Measurements from ENCODE around the gene HOXD9. TPM values are rescaled to one million over a fixed set of nuclear protein-coding genes. Genes with fewer than 3 reads are reported as not detected.

Gene HOXD9
- total RNA-seq, 2 donors from 2014 or later = 0.33 to 1.6 TPM

DNA sequence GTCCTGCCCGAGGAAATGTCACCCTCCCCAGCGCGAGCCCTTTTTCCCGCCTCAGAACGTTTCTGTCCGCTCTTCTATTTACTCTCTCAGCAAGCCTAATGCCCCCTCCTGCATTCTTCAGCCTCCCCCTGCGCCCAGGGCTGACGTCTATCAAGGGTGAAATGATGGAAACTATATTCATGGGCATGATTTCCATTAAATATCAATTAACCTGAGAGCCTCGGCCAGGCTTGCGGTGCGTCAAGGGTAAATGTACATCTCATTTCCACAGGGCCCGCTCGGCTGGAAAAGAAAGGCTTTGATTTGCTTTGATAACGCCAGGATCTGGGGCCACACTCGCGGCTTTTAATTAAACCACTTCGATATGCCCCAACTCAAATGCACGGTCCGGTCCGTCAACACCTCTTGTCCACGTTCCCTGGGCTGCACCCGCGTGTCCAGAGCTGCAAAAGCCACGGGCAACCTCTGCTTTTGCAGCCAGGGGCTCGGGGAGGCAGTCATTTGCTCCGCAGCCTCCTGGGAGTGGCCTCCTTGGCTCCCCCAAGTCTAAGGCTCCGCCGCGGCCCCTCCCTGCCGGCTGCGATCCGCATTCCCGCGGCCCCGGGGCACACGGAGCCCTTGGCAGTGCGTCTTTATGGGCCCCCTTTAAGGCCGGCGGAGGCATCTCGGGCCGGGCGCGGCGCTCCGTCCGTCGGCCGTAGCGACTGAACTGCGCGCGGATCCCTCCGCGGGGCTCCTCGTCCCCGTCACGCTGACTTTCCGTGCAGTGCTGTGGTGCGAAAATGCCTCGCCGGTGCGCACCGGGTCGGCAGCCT lies 6.7 kb downstream of the HOXD9 start, which contains the start of gene HOXD8:
TSS of gene HOXD8 (plus strand) at position 724 of the 815 bp plus-strand sequence. CDS start 662 bp downstream, outside the sequence.
- DNase-seq = no peak
- no peaks in the 10 kb centered on the region for H3K36me3 ChIP-seq (replicated peaks in 1 of 2; ENCODE audit: insufficient read depth in 1 of 2, low read depth in 2 of 2)
- intact Hi-C loops (cut with DNase I) = loop anchor here (5.0 to 10.0 kb wide), 2 partner anchors 513 to 686 kb away; no protein-coding TSS in a partner anchor
- no peaks in the 10 kb centered on the region for H3K9me3 ChIP-seq
- peaks cover 0 to 69% of the 10 kb centered on the region in 2 donors for H3K27me3 ChIP-seq
- WGBS, 2 donors = 3 to 17% methylated on average over 21 to 62 of the region's 64 CpGs
- no peak for TF ChIP-seq POLR2A (IDR thresholded peaks at IDR 0.05)
- TF ChIP-seq, protein P1, sequence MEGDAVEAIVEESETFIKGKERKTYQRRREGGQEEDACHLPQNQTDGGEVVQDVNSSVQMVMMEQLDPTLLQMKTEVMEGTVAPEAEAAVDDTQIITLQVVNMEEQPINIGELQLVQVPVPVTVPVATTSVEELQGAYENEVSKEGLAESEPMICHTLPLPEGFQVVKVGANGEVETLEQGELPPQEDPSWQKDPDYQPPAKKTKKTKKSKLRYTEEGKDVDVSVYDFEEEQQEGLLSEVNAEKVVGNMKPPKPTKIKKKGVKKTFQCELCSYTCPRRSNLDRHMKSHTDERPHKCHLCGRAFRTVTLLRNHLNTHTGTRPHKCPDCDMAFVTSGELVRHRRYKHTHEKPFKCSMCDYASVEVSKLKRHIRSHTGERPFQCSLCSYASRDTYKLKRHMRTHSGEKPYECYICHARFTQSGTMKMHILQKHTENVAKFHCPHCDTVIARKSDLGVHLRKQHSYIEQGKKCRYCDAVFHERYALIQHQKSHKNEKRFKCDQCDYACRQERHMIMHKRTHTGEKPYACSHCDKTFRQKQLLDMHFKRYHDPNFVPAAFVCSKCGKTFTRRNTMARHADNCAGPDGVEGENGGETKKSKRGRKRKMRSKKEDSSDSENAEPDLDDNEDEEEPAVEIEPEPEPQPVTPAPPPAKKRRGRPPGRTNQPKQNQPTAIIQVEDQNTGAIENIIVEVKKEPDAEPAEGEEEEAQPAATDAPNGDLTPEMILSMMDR (IDR thresholded peaks at IDR 0.05) = no peak
- peak; percentile 44 for ATAC-seq
- peak within 1 kb of the TSS in 1 of 4 donors; percentile 55 for H3K27ac ChIP-seq
- H3K4me1 ChIP-seq = peaks cover 10% of the 10 kb centered on the region
- no peak within 1 kb of the TSS for H3K4me3 ChIP-seq

DNA sequence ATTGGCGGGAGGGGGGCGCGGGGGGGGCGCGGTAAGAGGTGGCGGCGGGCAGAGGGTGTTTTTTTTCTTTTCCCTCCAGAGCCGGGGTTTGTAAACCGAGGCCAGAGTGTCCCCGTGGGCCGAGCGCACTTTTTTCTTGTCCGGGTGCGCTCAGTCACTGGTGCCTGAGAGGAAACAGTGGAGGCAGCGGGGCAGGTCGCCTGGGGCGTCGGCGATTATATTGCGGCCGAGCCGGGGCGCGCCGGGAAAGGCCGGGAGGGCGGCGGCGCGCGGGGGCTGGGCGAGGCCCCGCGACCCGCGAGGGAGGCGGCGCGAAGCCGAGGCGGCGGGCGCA lies 7.3 kb downstream of the HOXD9 start:
- H3K4me1 ChIP-seq = peaks cover 10% of the 10 kb centered on the region
- H3K27me3 ChIP-seq = peaks cover 0 to 73% of the 10 kb centered on the region in 2 donors
- peak; percentile 47 for ATAC-seq
- DNase-seq = no peak
- no peaks in the 10 kb centered on the region for H3K9me3 ChIP-seq
- WGBS, 2 donors = 3 to 13% methylated on average over 3 to 39 of the region's 43 CpGs
- no peaks in the 10 kb centered on the region for H3K36me3 ChIP-seq (replicated peaks in 1 of 2; ENCODE audit: insufficient read depth in 1 of 2, low read depth in 2 of 2)
- TF ChIP-seq POLR2A (IDR thresholded peaks at IDR 0.05) = no peak
- TF ChIP-seq, protein P1 (IDR thresholded peaks at IDR 0.05) = no peak
- no peak overlapping the region for H3K4me3 ChIP-seq
- intact Hi-C loops (cut with DNase I) = loop anchor here (5.0 to 10.0 kb wide), 2 partner anchors 513 to 685 kb away; no protein-coding TSS in a partner anchor
- peak overlapping the region in 1 of 4 donors; percentile 55 for H3K27ac ChIP-seq

DNA sequence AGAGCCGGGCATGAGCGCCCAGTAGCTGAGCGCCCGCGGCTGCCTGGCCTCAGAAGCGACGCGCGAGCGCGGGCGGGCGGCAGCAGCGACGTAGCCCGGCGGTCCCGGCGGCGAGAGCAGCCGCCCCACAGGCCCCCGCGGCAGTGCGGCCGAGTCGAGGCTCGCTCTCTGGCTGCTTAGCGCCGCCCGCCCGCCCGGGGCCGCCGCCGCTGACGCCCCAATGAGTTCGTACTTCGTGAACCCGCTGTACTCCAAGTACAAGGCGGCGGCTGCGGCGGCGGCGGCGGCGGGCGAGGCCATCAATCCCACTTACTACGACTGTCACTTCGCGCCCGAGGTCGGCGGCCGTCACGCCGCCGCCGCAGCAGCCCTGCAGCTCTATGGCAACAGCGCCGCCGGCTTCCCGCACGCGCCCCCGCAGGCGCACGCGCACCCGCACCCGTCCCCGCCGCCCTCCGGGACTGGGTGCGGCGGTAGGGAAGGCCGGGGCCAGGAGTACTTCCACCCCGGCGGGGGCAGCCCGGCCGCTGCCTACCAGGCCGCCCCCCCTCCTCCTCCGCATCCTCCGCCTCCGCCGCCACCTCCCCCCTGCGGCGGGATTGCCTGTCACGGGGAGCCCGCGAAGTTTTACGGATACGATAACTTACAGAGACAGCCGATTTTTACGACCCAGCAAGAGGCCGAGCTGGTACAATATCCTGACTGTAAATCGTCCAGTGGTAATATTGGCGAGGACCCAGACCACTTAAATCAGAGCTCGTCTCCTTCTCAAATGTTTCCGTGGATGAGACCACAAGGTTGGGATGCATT lies 7.8 kb downstream of the HOXD9 start:
- Histone ChIP-seq H3K27ac (peak overlapping the region in 1 of 4 donors; percentile 55), H3K36me3 (replicated peaks in 1 of 2; ENCODE audit: insufficient read depth in 1 of 2, low read depth in 2 of 2) (no peaks in the 10 kb centered on the region), H3K27me3 (peaks cover 0 to 77% of the 10 kb centered on the region in 2 donors), H3K9me3 (no peaks in the 10 kb centered on the region), H3K4me3 (no peak overlapping the region), H3K4me1 (peaks cover 10% of the 10 kb centered on the region)
- no peak for TF ChIP-seq POLR2A (IDR thresholded peaks at IDR 0.05)
- TF ChIP-seq, protein P1 (IDR thresholded peaks at IDR 0.05) = no peak
- DNase-seq (no peak), ATAC-seq (peak; percentile 33)
- intact Hi-C loops (cut with DNase I) = no loop called here
- WGBS, 2 donors = 3 to 6% methylated on average over 29 to 95 of the region's 100 CpGs

DNA sequence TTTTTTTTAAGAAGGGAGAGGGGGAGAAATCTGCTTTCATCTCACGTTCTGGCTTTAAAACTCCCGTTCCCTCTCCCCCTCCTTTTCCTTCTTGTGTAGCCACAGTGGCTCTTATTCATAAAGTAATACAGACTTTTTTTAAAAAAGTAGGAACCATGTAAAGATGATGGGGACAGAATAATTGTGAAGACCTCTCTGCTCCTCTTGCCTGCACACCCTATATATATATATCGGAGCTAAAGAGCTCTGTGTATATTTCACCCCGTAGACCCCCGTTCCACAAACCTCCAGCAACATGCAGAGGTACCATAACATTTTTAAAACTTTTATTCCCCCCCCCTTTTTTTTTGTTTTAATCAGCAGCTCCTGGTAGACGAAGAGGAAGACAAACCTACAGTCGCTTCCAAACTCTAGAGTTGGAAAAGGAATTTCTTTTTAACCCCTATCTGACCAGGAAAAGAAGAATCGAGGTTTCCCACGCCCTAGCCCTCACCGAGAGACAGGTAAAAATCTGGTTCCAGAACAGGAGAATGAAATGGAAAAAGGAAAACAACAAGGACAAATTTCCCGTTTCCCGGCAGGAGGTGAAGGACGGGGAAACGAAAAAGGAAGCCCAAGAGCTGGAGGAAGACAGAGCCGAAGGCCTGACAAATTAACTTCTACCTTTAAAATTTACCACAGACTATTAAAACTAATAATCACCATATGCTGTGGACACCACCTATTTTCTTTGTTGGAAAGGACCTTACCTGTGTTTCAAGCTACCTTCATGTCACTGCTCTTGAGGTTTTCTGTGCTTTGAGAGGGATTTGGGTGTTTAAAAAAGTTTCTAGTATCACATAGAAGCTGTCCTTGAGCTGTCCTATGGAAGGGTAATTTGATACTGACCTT lies 8.7 kb downstream of the HOXD9 start:
- 11 to 14% methylated on average over 15 of the region's 15 CpGs for WGBS, 2 donors
- intact Hi-C loops (cut with DNase I) = no loop called here
- no peak overlapping the region for H3K27ac ChIP-seq
- H3K4me1 ChIP-seq = peaks cover 16% of the 10 kb centered on the region
- ATAC-seq (no peak), DNase-seq (no peak)
- no peaks in the 10 kb centered on the region for H3K9me3 ChIP-seq
- H3K27me3 ChIP-seq = peaks cover 0 to 75% of the 10 kb centered on the region in 2 donors
- TF ChIP-seq, protein P1 (IDR thresholded peaks at IDR 0.05) = no peak
- no peak for TF ChIP-seq POLR2A (IDR thresholded peaks at IDR 0.05)
- H3K4me3 ChIP-seq = no peak overlapping the region
- H3K36me3 ChIP-seq (replicated peaks in 1 of 2; ENCODE audit: insufficient read depth in 1 of 2, low read depth in 2 of 2) = no peaks in the 10 kb centered on the region

Data from body of pancreas (tissue), 4 donors.